HFFc6 (cell line): ENCODE data around the gene APP. TPM values are rescaled to one million over a fixed set of nuclear protein-coding genes. Genes with fewer than 3 reads are reported as not detected.

Source experiments
- DNase-seq: peaks from one replicate; pipeline ENCODE4 v3.0.0-alpha.2; 2018
- H3K27ac Mint-ChIP-seq: 2 replicates; pipeline ENCODE4 v1.8.0; 2020; ENCODE audit warnings: mild to moderate bottlenecking, mixed read lengths
- H3K27me3 Mint-ChIP-seq: 2 replicates; pipeline ENCODE4 v1.8.0; 2021; ENCODE audit warnings: mild to moderate bottlenecking, moderate library complexity, mixed read lengths; ENCODE audit not compliant: insufficient read depth
- H3K36me3 Mint-ChIP-seq: 2 replicates; pipeline ENCODE4 v1.8.0; 2021; ENCODE audit warnings: low read depth, mixed read lengths
- H3K4me1 Mint-ChIP-seq: 2 replicates; pipeline ENCODE4 v1.8.0; 2020; ENCODE audit warnings: low read depth, mixed read lengths
- H3K4me3 Mint-ChIP-seq: 2 replicates; pipeline ENCODE4 v1.8.0; 2020; ENCODE audit warnings: mild to moderate bottlenecking, moderate library complexity, mixed read lengths
- H3K9me3 Mint-ChIP-seq: 2 replicates; pipeline ENCODE4 v1.8.0; 2020; ENCODE audit warnings: mild to moderate bottlenecking, mixed read lengths
- total RNA-seq, 6 experiments: library from RNA; stranded (reverse); fragmentation: NEBNext Ultra II Directional; extraction: Animal tissue kit (Norgen Biotek cat#: 25700); gene quantifications; 2 replicates in 1 of 6; 3 replicates in 5 of 6; pipeline ENCODE4 v1.2.3, GENCODE V29; 2021
- TF ChIP-seq, protein P1 (sequence below): fragments of 200-600 bp; sonication (generic); IDR thresholded peaks from 2 replicates; pipeline ENCODE4 v1.5.0; 2021; ENCODE audit warnings: antibody characterized with exemption, mild to moderate bottlenecking

Gene APP
- total RNA-seq, 6 experiments from 2014 or later: 396 to 438 (median 425) TPM

DNA sequence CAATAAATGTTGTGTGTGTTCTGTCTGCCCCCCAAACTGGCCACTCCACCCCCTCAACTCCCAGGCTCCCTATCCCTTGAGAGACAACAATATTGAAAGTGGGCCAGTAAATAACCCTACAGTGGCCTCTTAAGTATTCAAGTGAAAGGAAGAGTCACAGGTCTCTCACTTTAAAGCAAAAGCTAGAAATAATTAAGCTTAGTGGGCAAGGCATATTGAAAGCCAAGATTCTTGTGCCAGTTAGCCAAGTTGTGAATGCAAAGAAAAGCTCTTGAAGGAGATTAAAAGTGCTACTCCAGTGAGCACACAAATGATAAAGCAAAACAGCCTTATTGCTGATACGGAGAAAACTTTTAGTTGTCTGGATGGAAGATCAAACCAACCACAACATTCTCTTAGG lies 277.4 kb downstream of the APP start:
- TF ChIP-seq, protein P1, sequence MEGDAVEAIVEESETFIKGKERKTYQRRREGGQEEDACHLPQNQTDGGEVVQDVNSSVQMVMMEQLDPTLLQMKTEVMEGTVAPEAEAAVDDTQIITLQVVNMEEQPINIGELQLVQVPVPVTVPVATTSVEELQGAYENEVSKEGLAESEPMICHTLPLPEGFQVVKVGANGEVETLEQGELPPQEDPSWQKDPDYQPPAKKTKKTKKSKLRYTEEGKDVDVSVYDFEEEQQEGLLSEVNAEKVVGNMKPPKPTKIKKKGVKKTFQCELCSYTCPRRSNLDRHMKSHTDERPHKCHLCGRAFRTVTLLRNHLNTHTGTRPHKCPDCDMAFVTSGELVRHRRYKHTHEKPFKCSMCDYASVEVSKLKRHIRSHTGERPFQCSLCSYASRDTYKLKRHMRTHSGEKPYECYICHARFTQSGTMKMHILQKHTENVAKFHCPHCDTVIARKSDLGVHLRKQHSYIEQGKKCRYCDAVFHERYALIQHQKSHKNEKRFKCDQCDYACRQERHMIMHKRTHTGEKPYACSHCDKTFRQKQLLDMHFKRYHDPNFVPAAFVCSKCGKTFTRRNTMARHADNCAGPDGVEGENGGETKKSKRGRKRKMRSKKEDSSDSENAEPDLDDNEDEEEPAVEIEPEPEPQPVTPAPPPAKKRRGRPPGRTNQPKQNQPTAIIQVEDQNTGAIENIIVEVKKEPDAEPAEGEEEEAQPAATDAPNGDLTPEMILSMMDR: no peak
- Mint-ChIP-seq H3K9me3 (no peaks in the 10 kb centered on the region), H3K27me3 (0 out of 2 replicates have a peak, but pooled peaks cover 1% of the 10 kb centered on the region), H3K27ac (no peak overlapping the region), H3K4me3 (no peak overlapping the region), H3K36me3 (peaks cover 23% of the 10 kb centered on the region), H3K4me1 (peaks cover 5% of the 10 kb centered on the region; the same call in 1 of the 2 replicates)
- no peak for DNase-seq

DNA sequence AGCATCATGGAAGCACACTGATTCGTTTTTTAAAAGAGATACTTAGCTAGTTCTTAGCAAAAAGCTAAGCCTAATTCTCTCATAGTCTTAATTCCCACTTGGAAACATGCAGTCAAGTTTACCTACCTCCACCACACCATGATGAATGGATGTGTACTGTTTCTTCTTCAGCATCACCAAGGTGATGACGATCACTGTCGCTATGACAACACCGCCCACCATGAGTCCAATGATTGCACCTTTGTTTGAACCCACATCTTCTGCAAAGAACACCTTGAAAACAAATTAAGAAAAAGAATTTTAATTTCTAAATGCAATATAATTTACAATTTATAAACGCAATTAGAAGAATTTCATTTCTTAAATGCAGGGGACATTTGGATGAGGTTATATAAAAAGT lies 279.0 kb downstream of the APP start:
- no peak overlapping the region for H3K27ac Mint-ChIP-seq
- peaks cover 5% of the 10 kb centered on the region; the same call in 1 of the 2 replicates for H3K4me1 Mint-ChIP-seq
- TF ChIP-seq, protein P1: no peak
- H3K4me3 Mint-ChIP-seq: no peak overlapping the region
- no peak for DNase-seq
- peaks cover 34% of the 10 kb centered on the region for H3K36me3 Mint-ChIP-seq
- H3K9me3 Mint-ChIP-seq: no peaks in the 10 kb centered on the region
- H3K27me3 Mint-ChIP-seq: 0 out of 2 replicates have a peak, but pooled peaks cover 1% of the 10 kb centered on the region

DNA sequence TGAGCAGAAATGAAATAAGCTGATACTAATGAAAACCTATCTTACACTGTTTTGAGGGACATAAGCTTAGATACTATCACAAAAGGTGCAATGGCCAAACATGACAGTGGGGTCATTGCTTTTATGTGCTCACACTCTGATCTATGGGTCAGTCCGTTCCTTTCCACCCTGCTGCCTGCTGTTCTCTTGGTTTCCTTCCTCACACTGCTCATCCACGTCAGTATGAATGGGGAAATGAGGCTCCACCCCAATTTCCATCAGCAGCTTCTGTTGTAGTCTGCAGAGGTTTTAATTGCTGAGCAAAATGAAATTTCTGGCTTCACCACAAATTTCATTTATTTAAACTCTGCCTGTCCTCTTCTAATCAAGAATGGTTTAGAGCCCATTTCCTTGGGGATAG lies 280.6 kb downstream of the APP start:
- DNase-seq: no peak
- Mint-ChIP-seq H3K4me3 (no peak overlapping the region), H3K27me3 (no peaks in the 10 kb centered on the region), H3K9me3 (no peaks in the 10 kb centered on the region), H3K4me1 (no peaks in the 10 kb centered on the region), H3K36me3 (peaks cover 36% of the 10 kb centered on the region), H3K27ac (no peak overlapping the region)
- TF ChIP-seq, protein P1: no peak

DNA sequence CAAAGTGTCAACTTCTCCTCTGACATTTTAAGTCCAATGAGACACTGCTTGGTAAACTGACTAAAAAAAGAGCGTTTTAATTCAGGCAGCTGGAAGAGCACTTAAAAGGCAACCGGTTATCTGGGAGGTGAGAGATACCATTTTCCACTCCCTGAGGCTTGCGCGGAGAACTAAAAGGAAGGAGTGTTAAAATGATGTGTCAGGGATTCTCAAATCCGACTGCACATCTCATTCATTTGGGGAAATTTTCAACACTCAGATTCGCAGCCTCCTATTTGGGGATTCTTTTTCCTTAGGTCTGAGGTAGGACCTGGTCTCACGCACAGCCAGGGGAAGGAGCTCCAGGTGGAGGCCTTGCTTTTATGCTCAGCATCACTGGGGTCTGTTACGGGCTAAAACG lies 281.9 kb downstream of the APP start:
- H3K9me3 Mint-ChIP-seq: no peaks in the 10 kb centered on the region
- no peaks in the 10 kb centered on the region for H3K4me1 Mint-ChIP-seq
- H3K4me3 Mint-ChIP-seq: no peak overlapping the region
- H3K27ac Mint-ChIP-seq: no peak overlapping the region
- no peaks in the 10 kb centered on the region; the same call in 1 of the 2 replicates for H3K27me3 Mint-ChIP-seq
- DNase-seq: no peak
- peaks cover 27% of the 10 kb centered on the region for H3K36me3 Mint-ChIP-seq
- TF ChIP-seq, protein P1: no peak

DNA sequence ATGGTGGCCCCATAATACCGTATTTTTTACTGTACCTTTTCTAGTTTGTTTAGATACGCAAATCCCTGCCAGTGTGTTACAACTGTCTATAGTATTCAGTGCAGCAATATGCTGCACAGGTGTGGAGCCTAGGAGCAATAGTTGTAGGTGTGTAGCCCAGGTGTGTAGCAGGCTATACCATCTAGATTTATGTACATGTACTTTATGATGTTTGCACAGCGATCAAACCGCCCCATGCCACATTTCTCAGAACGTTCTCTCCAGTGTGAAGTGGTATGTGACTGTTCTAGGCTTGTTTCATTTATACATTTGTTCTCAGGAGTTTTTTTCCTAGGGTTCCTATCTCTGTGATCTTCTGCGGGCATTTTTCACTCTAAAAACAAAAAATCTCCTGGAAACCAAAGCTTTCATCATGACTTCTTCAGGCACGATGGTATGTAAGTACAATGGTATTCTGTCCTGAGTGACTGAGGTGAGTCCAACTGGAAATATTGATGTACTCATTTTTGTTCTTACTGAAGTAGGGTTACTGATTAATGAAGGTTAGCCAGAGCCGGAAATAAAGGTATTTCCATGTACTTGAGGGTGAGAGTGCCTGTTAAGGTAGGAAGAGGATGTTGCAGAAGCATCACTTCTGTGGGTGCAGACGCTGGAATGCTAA lies 282.8 kb downstream of the APP start:
- H3K36me3 Mint-ChIP-seq: peaks cover 27% of the 10 kb centered on the region

More for the DNA sequence above, 282.8 kb downstream of the APP start:
- H3K27me3 Mint-ChIP-seq: no peaks in the 10 kb centered on the region; the same call in 1 of the 2 replicates
- H3K4me1 Mint-ChIP-seq: no peaks in the 10 kb centered on the region
- no peaks in the 10 kb centered on the region for H3K9me3 Mint-ChIP-seq
- H3K4me3 Mint-ChIP-seq: no peak overlapping the region
- TF ChIP-seq, protein P1: no peak
- no peak overlapping the region for H3K27ac Mint-ChIP-seq
- DNase-seq: no peak
